CD4-positive, alpha-beta T cell treated with Interleukin-12 subunit alpha and Interleukin-12 subunit beta, for 1 hour (primary cell): Measurements from ENCODE around the gene BCAS3.
"Not testable (repeated sequence)": the region's sequence is repeated elsewhere in the genome, so short reads cannot be mapped to it uniquely, and the experiment has no call there.

Source experiments
- DNase-seq: peaks from one replicate; pipeline ENCODE4 v3.0.0-alpha.2; 2020

Gene BCAS3

DNA sequence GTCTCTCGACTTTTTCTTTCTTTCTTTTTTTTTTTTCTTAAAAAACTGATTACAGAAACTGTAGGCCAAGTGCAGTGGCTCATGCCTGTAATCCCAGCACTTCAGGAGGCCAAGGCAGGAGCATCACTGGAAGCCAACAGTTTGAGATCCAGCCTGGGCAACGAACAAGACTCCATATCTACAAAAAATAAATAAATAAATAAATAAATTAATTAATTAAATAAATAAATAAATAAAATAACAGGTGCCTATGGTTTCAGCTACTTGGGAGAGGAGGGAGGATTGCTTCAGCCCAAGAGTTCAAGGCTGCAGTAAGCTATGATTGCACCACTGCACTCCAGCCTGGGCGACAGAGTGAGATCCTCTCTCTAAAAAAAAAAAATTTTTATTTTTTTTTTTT is 679.4 kb downstream of the BCAS3 start:
- not testable (repeated sequence) for DNase-seq

DNA sequence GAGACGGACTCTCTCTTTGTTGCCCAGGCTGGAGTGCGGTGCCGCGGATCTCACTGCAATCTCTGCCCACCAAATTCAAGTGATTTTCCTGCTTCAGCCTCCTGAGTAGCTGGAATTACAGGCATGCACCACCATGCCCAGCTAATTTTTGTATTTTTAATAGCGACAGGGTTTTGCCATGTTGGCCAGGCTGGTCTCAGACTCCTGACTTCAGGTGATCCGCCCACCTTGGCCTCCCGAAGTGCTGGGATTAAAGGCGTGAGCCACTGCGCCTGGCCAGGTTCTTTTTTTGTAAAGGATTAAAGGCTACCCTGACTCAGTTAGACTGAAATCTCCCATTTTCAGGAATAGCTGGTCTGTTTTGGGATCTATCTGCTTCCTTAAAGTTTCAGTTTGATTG is 681.9 kb downstream of the BCAS3 start:
- not testable (repeated sequence) for DNase-seq

DNA sequence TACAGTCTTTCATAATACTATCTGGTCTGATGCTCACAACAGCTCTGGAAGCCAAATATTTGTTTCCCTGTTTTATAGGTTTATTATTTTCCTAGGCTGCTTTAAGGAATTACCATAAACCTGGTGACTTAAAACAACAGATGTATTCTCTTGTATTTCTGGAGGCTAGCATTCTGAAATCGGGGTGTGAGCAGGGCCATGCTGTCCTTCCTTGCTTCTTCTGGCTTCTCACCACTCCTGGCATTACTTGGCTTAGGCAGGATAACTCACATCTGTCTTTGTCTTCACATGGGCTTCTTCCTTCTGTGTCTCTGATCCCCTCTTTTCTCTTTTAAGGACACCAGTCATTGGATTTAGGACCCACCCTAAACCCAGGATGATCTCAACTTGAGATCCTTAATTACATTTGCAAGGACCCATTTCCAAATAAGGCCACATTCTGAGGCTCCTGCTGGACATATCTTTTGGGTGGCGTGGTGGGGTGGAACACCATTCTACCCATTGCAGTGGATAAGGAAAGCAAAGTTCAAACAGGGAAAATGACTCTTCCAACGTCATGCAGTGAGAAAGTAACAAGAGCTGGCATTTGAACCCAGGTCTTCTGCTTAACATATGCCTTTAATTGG is 682.8 kb downstream of the BCAS3 start:
- DNase-seq = no peak

DNA sequence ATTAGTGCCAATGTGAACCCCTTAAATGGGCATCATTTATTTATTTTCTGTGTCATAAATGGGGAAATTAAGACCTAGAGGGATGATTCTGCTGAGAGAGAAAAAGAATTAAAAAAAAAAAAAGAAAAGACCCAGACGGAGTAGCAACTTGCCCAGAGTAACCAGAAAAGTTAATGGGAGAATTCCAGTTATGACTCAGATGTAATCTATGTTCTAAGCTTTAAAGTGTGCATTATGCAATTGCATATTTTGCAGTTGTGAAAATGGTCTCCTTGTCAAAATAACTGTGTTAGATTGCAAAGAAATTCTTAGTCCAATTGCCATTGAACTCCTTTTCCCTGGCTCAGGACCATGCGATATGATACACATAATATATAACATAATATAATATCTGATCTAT is 683.4 kb downstream of the BCAS3 start:
- no peak for DNase-seq

DNA sequence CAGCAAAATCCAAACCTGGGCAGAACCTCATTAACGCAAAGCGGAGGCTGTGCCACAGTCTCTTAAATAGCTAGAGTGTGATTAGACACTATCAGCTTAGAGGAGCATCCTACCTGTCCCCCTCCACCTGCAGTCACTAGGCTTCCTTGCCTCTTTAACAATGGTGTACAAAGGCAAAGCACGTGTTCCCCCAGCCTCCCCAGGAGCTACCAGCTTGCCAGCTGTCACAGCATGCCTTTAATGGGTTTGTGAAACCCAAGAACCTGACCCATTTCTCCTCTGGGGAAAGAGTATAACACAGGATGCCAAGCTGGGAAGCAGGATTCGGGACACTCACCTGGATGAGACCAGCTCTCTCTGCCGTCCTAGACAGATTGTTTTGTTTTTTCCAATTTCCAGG is 684.7 kb downstream of the BCAS3 start:
- DNase-seq = no peak

DNA sequence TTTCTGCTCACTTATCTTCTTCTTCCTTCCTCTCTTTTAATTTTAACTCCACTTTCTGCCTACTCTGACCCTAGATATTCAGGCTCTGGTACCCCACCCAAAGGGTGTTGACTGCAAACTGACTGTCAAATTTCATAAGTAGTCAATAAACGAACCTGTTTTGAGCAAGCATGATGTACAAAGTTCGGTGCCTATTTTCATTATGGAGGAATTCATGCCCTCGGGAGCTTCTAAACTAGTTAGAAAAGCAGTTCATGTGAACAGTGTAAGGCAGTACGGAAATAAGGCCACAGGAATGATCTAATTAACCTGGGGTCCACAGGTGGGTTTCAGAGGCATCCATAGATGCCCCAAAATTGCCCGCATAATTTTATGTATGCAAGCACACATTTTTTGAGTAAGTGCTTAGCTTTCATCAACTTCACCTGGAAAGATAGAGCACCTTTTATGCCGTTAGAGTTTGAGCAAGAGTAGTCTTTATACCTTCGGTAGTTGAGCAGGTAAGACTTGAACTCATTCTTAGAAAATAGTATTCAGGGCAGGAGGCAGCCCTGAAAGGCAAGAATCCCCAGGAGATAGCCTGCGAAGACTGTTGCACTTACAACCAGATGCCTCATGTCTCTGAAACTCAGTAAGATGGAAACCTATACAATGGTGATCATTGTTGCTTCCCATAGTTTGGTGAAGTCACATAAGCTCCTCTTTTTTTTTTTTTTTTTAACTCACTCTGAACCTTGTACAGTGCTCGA is 685.4 kb downstream of the BCAS3 start:
- DNase-seq = no peak

DNA sequence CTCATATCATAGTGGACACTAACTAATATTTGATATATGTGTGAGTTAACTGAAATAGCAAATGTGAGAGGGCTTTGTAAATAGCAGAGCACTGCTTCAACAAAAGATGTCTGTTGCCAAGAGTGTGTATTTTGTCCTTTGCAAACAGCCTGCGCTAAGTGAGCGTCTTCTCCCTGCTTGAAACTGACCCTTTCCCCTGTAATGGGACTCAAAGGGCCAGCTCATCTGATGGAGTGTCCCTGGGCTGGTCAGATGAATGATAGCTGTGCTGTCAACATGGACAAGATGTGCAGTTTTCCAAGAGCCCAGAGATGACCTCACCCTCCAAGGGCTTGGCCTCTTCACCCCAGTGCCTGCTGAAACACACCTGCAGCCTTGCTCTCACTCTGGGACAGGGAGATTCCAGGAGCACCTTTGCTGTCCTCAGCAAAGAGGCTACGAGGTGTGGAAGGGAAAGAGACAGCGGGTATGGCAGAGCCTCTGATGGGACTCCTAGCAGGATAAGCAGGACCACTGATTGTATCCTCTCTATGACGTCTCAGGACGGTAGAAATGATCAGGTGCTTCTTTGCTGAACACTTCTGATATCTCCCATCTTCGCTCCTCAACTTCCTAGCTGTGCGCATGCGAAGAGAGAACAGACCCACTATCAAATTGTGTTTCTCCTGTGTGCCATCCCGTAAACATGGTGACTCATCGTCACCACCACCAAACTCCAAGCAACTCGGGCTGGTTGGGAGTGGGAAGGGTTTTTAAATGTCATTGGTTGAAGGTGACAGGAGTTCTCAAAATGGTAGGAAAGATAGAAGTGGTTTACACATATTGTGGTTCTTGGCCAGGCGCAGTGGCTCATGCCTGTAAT is 686.2 kb downstream of the BCAS3 start:
- no peak for DNase-seq

DNA sequence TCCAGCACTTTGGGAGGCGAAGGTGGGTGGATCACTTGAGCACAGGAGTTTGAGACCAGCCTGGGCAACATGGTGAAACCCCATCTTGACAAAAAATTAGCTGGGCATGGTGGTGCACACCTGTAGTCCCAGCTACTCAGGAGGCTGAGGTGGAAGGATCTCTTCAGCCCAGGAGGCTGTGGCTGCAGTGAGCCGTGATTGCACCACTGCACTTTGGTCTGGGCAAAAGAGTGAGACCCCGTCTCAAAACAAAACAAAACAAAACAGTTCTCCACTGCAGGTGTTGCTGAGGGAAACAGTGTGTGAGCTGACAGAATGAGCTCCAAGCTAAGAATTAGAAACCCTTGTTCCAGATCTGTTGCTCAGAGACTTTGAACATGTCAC is 686.8 kb downstream of the BCAS3 start:
- DNase-seq = no peak

DNA sequence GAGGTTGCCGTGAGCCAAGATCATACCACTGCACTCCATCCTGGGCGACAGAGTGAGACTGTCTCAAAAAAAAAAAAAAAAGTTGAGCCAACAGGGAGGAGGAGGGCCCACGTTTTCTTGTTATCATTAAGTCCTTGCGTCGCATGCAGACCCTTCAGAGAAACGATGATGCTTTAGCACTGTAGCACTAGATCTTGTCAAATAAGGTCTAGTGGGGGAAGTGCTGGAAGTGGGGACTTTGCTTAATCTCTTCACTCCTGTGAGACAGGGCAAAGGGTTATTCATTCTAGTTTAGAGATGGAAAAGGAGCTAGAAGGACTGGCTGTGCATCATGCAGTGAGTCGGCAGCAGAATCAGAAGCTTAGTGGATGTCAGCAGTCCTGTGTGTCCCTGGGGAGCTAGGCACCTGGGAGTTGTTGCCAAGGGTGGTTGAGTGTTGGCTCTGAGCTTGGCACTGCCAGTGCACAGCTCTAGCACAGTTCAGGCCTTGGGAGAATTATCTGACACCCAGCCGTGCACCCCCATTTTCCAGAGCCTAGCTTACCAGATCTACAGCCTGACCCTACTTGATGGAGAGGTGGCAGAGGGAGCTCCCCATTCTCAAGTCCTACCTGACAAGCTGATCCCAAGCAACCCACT is 688.5 kb downstream of the BCAS3 start:
- no peak for DNase-seq

DNA sequence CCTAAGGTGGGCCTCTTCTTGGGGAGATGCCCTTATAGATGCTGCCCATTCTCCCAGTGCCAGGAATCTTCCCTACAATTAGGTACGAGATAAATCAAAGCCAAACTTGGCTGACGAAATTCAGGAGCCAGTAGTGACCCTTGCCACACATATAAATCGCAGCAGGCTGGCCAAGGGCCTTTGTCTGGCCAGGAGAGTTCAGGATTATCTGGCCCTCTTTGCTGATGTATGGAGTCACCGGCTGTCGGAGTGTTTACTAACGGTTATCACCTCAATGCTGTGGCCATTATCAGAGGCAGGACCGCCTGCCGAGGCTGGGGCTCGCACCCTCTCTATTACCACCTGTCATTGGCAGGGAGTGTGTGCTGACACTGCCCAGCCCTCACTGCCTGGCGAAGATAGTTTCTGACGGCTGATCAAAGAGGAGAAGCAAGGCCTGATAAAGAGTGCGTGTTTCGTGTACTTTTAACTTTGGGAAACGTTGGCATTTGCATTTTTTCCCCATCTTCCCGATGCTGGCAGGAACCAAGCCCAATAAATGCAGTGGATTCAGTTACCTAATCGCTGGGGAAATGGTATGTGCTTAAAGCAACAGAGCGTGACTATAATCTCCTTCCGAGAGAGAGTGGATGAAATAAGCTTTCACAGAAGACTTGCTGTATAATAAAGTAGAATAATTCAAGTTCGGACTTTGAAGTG is 689.2 kb downstream of the BCAS3 start:
- no peak for DNase-seq

DNA sequence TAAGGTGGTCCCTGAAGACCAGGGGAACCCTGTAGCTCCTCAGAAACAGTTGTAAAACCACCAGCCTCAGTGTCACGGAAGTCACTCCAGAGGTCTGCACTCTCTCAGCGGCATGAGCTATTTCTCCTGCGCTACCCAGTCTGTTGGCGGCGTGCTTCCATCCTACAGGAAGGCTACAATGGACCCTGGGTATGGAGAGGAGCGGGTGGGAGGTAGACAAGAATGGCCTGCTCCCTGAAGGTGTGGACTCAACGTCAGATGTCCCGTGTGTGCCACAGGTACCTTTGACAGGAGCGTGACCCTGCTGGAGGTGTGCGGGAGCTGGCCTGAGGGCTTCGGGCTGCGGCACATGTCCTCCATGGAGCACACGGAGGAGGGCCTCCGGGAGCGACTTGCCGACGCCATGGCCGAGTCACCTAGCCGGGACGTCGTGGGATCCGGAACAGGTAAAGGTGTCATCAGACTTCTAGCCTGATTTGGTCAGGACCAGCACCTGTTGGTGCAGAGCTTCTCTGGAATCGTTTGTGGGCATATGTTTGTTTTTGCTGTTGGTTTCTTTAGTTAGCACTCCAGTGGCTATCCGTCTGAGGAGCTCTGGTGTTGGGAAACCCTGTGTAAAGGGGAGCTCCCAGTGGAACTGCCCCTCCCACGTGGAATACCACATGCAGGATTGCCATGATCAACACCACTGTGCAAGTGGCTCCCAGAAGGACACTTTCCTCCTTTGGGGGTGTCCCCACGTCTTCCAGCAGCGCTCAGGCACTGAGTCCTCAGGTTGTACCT is 690.6 kb downstream of the BCAS3 start:
- DNase-seq = no peak

DNA sequence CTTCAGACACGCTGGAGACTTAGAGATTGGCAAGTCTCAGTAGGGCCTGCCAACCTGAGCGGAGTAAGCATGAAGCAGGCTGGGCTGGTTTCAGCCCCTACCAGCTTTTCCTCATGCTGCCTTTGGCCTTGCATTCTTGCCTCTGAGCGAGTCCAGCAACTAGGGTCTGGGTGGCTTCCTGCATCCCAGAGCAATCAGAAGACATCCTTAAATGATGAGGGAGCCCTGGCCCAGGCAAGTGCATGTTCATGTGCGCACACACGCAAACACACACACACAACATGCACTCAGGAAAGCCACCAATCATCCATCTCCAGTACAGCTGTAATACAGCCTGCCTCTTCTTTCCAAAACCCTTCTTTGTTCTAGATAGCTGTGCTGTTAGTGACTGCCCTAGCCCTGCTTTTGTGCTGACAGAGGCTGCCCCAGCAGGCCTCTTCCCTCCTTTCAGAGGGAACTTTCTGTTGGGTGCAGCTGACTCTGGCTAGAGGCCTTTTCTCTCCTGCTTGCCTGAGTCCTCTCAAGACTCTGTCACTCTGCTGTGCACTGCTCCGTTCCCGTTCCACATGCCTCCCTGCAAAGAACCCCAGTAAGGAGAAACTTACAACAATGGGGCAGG is 691.3 kb downstream of the BCAS3 start:
- DNase-seq = no peak

DNA sequence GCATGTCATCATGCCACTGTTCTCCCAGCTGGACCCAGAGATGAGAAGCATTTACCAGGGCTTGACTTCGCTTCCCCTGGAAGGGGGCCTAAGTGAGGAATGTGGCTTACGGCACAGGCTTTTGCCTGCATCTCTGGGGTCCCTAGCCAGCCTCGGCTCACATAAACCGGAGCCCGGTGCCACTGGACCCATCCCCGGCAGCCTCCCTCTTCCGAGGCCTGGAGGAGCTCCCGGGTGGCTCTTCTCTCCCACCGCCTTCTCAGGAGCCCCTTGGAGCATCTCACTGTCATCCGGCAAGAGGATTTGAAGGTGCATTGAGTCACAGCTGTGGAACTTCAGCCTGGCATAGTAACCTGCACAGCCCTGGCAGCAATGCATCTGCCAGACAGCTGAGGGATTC is 692.1 kb downstream of the BCAS3 start:
- DNase-seq = no peak

DNA sequence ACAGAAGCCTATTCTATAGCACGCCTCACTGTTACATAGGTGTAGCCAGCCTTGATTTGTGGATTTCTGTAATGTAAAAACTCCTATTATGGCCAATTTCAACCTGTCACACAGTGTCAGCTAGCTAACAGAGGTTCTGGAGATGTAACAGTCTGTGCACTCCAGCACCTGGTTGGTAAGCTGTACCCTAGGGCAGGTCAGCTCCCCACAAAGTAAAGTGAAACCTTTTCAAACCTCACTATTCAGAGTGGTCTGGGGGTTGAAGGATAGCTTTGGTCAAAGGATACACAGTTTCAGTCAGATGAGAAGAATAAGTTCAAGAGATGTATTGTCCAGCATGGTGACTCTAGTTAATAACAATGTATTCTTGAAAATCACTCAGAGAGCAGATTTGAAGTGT is 693.5 kb downstream of the BCAS3 start:
- DNase-seq = no peak

DNA sequence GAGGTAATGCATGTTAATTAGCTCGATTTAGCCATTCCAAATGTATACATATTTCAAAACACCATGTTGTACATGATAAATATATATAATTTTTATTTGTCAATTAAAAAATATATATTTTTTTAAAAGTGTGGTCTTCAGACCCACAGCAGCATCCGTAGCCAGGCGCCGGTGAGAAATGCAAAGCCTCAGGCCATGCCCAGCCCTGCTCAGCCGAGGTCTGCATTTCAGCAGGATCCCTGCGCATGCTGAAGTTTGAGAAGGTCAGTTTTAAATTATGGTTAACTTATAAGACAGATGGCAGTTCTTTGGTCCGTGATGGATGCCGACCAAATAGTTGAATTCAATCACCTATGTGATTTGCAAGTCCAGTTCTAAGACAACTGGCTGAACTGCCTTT is 694.0 kb downstream of the BCAS3 start:
- DNase-seq = no peak

DNA sequence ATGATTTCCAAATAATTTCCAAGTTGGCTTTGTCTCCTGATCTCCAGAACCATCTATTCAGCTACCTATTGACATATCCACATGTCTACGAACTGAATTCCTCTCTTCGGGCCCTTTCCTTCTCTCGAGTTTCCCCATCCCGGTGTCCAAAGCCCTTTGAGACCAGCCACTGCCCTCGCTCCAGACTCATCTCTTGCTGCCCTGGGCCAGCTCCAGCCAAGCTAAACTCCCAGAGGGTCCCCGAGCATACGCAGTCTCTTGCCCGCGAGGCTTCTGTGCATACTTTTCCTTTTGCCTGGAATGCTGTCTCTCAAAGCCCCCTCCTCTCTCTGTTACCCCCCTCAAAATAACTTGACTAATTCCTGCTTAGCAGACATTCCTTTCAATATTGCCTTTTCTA is 694.8 kb downstream of the BCAS3 start:
- no peak for DNase-seq

DNA sequence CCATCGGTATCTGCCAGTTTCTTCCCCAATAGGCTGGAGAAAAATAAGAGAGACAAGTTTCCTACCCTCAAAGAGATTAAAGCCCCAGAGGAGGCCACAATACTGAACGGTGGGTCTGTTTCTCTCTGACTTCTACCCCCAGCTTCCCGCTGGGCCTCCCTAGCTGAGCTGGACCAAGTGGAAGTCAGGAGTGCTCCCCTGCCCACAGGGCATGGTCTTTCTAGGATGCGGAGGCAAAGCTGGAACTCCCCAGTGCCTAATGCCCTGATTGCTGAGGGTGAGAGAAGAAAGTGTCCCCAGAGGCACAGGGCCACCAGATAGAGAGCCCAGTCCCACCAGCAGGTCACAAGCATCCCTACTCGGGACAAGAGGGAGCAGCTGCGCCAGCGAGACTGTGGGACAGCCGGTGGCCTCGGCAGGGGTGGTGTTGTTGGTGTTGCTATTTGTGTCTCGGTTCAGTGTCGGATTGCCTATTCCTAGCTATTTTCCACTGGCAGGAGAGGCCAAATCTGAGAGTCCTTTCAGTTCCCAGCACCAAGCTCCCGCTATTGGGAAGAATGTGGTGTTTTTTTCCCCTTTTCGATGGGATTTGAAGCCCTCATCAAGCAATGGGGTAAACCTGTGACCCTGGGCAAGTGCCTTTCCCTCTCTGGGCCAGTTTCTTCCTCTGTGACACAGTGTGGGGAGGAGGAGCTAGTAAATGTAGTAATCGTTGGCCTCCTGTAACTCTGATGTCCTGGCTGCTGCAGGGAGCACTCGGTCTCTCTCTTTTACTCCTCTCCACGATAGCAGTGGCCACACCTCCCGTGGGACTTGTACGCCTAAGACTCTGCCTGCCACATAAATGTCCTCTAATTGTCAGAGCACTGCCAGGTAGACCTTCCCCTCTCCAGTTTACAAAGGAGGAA is 699.5 kb downstream of the BCAS3 start:
- no peak for DNase-seq

DNA sequence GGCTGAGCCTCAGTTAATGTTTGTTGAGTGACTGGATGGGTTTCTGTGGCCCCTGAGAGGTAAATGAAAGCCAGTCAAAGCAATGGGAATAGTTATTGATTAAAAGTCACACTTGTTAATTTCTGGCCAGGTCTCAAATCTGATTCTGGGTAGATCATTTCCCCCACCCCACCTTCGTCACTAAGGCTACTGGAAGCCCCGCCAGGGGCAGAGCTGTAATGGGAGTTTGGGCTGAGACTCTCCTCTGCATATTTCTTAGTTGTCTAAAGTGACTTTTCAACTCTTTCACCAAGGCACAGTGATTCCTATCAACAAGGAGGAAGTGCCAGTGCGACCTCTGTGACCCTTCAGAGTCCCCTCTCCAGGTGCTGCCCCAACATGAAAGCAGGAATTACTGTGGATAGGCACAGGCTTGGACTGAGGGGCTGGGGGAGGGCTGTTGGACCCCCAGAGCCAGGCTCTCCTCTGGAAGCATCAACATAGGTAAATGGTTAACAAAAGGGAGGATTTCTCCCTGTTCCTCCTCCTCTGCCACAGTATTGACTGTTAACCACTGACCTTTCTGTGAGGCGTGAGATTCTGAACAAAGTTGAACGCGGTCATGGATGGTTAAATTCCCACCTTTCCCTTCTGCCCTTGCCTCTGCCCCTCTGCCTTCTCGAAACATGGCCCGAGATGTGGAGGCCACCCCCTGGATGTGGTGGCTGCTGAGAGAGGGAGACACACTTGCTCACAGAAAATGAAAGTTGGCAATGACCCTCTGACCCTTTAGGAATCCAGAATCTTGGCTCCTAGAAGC is 701.2 kb downstream of the BCAS3 start:
- no peak for DNase-seq

DNA sequence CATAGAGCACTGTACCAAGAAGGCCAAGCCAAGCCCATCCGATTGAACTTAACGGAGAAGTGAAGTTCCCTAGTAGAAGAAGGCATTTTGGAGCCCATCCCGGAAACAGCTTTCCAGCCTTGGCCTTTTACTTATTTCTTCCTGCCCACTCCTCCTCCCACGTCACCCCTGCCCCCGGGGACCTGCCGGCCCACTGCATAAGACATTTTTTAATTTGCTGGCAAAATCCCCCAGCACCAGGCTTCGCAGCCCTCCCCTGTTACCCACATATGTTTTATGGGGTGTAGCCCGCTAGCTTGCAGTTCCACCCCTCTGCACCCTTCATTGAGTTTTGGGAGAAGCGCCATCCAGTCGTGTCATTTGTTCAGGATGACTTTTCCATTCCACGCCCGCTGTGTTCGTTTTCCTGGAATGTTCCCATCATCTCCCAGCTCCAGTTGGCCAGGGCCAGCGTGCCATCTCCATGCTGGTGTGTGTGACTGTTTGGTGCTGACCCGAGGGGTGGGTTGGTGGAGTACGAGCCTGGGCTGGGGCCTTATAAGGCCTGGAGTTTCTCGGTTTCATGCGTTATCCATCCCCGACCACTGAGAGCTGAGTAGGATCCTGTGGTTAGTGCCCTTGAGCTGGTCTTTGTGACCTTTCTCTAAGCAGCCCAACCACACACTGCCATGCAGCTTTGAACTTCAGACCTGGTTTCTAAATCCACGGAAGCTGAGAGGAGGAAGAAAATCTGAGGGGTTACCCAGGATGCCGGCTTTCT is 702.0 kb downstream of the BCAS3 start:
- DNase-seq = no peak
